Glutamatergic neuron (in vitro differentiated cells): Measurements from ENCODE around the gene CACNA1C. TPM values are rescaled to one million over a fixed set of nuclear protein-coding genes. Genes with fewer than 3 reads are reported as not detected.

Experiments used
- DNase-seq: peaks from one replicate; pipeline ENCODE4 v3.0.0; 2022
- H3K27ac Mint-ChIP-seq: one replicate; pipeline ENCODE4 v1.8.0; 2020; ENCODE audit warnings: mild to moderate bottlenecking, mixed read lengths, inconsistent platforms; ENCODE audit not compliant: unreplicated experiment
- H3K27me3 Mint-ChIP-seq: one replicate; pipeline ENCODE4 v1.8.0; 2020; ENCODE audit warnings: mild to moderate bottlenecking, moderate library complexity, mixed read lengths, inconsistent platforms; ENCODE audit not compliant: unreplicated experiment
- H3K36me3 Mint-ChIP-seq: one replicate; pipeline ENCODE4 v1.8.0; 2020; ENCODE audit warnings: mild to moderate bottlenecking, mixed read lengths, inconsistent platforms; ENCODE audit not compliant: unreplicated experiment
- H3K4me1 Mint-ChIP-seq: one replicate; pipeline ENCODE4 v1.8.0; 2020; ENCODE audit warnings: mild to moderate bottlenecking, low read depth, mixed read lengths, inconsistent platforms; ENCODE audit not compliant: unreplicated experiment
- H3K4me3 Mint-ChIP-seq: one replicate; pipeline ENCODE4 v1.8.0; 2020; ENCODE audit warnings: mild to moderate bottlenecking, mixed read lengths, inconsistent platforms; ENCODE audit not compliant: unreplicated experiment
- H3K9me3 Mint-ChIP-seq: one replicate; pipeline ENCODE4 v1.8.0; 2020; ENCODE audit warnings: mild to moderate bottlenecking, moderate library complexity, mixed read lengths, inconsistent platforms; ENCODE audit not compliant: unreplicated experiment
- CTCF ChIP-seq: fragments of 200-600 bp; sonication (generic); IDR thresholded peaks from one replicate; pipeline ENCODE4 v1.5.0; 2021; ENCODE audit not compliant: partially characterized antibody, unreplicated experiment
- total RNA-seq: library from RNA; stranded (reverse); fragmentation: NEBNext Ultra II Directional; extraction: Animal tissue kit (Norgen Biotek cat#: 25700); gene quantifications from one replicate; pipeline ENCODE4 v1.2.1, GENCODE V29; 2021; ENCODE audit not compliant: unreplicated experiment

The CACNA1C gene
- total RNA-seq, 1 donor from 2014 or later, result 11.0 TPM

DNA sequence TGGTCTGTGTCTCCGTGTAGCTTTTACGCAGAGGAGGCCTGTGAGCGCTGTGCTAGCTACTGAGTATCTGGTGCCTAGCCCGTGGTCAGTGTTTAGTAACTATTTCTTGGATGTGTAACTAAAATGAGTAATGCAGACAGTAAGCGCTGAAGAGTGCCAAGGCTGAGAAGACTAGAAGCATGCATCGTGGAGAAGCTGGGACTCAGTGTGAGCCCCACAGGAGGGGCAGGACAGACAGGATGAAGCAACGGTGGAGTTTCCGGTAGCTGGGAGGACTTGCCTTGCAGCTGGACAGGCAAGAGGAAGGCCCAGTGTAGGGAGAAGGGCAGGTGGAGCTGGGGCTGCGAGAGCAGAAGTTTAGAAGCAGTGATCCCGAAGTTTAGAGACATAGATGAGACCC is 508.6 kb downstream of the CACNA1C start:
- H3K36me3 Mint-ChIP-seq, result peaks cover 11% of the 10 kb centered on the region
- no peak for DNase-seq
- H3K4me1 Mint-ChIP-seq, result peaks cover 7% of the 10 kb centered on the region
- H3K4me3 Mint-ChIP-seq, result no peak overlapping the region
- H3K27ac Mint-ChIP-seq, result no peak overlapping the region
- H3K9me3 Mint-ChIP-seq, result peaks cover 9% of the 10 kb centered on the region
- peaks cover 3% of the 10 kb centered on the region for H3K27me3 Mint-ChIP-seq
- no peak for TF ChIP-seq CTCF

DNA sequence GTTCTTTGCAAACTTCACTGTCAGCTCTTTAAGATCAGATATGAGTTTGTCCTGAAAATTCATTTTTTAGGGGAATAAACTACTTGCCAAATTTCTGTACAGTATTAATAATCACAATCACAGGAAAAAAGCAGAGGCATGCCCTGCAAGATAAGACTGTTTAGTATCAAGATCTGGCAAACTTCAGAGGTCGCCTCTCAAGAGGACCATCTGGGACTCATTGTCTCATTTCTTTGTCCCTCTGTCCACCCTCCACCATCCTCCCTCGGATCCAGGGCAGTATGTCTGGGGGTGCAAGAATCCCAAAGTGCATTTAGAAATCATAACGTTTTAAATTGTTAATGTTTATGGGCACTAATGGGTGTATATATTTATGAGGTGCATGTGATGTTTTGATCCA is 509.6 kb downstream of the CACNA1C start:
- Mint-ChIP-seq H3K4me3 (no peak overlapping the region), H3K4me1 (peaks cover 2% of the 10 kb centered on the region), H3K27me3 (no peaks in the 10 kb centered on the region), H3K36me3 (peaks cover 5% of the 10 kb centered on the region), H3K27ac (no peak overlapping the region), H3K9me3 (peaks cover 5% of the 10 kb centered on the region)
- no peak for TF ChIP-seq CTCF
- no peak for DNase-seq

GRCh38 chr12:2563709-2564108 is 510.9 kb downstream of the CACNA1C start:
- Mint-ChIP-seq H3K27me3 (no peaks in the 10 kb centered on the region), H3K4me1 (peaks cover 2% of the 10 kb centered on the region), H3K4me3 (no peak overlapping the region), H3K9me3 (peaks cover 6% of the 10 kb centered on the region), H3K27ac (no peak overlapping the region), H3K36me3 (peaks cover 2% of the 10 kb centered on the region)
- TF ChIP-seq CTCF, result no peak
- no peak for DNase-seq

DNA sequence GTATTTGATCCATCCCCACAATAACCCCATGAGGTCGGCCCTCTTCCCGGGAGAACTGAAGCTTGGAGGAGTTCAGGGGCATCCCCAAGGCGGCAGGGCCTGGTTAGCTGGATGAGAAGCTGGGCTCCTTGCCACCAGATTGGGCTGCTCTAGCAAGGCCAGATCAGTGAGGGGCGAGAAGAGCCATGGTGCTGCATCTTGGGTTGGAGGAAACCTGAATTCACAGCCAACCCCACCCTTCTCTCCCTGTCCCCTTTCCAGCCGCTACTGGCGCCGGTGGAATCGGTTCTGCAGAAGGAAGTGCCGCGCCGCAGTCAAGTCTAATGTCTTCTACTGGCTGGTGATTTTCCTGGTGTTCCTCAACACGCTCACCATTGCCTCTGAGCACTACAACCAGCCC is 513.4 kb downstream of the CACNA1C start:
- no peak for TF ChIP-seq CTCF
- Mint-ChIP-seq H3K4me3 (no peak overlapping the region), H3K36me3 (no peaks in the 10 kb centered on the region), H3K27ac (no peak overlapping the region), H3K9me3 (peaks cover 4% of the 10 kb centered on the region), H3K4me1 (peaks cover 2% of the 10 kb centered on the region), H3K27me3 (no peaks in the 10 kb centered on the region)
- DNase-seq, result no peak

DNA sequence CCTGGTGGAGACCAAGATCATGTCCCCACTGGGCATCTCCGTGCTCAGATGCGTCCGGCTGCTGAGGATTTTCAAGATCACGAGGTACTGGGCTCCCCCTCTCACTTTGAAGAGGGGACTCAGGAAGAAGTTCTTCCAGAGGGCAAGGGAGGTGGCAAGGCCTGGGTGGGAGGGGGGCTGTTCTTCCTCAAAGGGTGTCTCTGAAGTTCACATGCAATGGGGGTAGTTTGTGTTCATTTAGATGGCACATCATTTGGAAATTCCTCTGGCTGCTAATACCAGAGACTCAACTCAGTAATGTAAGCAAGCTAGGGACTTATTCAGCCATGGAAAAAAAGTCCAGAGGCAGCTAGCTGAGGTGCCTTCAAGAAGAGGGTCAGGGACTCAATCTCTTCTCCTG is 514.9 kb downstream of the CACNA1C start:
- no peaks in the 10 kb centered on the region for H3K36me3 Mint-ChIP-seq
- no peak for TF ChIP-seq CTCF
- H3K4me3 Mint-ChIP-seq, result no peak overlapping the region
- peaks cover 2% of the 10 kb centered on the region for H3K9me3 Mint-ChIP-seq
- H3K27ac Mint-ChIP-seq, result no peak overlapping the region
- H3K4me1 Mint-ChIP-seq, result peaks cover 2% of the 10 kb centered on the region
- no peaks in the 10 kb centered on the region for H3K27me3 Mint-ChIP-seq
- DNase-seq, result no peak
